Stimulated activated CD8-positive, alpha-beta memory T cell treated with anti-CD3 and anti-CD28 coated beads, Interleukin-15, amount 100 ng/mL, for 1 hour (primary cell): ENCODE results near the gene S100A12.
"Not testable (repeated sequence)": the region's sequence is repeated elsewhere in the genome, so short reads cannot be mapped to it uniquely, and the experiment has no call there.

Experiments used
- DNase-seq: peaks from one replicate; pipeline ENCODE4 v3.0.0-alpha.2; 2020; ENCODE audit warnings: low read depth

S100A12 gene

DNA sequence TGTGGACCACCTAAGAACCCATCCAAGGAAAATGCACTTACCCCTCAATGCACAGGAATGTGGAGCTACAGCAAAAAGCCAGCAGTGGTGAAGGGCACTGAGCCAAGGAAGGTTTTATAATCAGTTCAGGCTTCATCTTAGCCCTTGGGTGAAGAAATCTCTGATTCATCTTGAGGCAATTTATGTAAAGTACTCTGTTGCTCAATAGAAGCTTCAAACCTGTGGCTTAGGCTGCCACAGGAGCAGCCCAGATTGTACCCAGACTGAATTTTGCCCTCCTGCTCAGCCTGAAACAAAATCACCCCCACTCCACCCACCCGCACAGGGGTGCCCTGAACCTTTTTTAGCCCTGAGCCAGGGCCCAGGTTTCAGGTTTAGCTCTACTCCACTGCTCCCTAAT, at the start of gene S100A12:
TSS of gene S100A12 (minus strand) at position 111 of the 400 bp plus-strand sequence. CDS start 1,029 bp downstream, outside the sequence.
- DNase-seq, result no peak

DNA sequence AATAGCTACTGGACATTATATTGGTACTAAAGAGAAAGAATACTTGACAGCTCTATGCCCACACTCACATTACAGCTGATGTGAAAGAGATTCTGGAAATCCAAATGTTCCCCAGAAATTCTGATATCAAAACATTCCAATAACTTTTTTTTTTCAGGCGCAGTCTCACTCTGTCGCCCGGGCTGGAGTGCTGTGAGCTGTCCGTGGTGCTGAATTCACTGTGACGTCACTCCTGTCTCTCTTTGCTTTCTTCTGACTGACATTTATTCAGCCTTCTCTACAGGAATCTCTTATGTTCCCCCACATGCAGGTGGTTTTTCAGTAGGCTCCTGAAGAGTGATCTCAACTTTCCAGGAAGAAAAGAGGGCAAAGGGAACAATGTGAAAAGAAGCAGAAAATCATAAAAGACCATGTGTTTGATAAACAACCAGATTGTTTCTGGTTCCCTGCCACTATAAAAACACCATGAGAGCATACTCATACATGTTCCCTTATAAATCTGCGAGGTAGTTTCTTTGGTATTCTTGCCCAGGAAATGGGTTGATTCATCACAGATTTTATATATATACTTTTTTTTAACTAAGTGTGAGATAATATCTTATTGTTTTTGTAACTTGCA, 47.1 kb upstream of the S100A12 start:
- DNase-seq, result peak; percentile 43

DNA sequence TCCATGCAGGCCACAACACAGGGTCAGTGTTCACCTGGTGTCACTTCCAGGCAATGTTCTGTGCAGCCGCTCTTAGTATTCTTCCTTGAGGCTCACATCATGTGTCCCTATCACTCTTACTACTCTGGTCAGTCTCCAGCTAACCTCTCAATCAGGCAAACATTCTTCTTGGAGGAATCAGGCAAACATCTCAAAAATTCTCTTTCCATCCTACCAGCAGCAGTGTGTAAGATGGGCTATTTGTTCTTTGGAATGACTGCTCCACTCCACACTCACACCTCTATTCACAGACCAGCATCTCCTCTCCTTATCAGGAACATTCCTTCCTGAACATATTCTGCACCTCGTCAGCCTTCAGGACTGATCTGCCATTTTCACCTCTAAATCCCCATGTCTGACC, 44.9 kb upstream of the S100A12 start:
- DNase-seq, result no peak

DNA sequence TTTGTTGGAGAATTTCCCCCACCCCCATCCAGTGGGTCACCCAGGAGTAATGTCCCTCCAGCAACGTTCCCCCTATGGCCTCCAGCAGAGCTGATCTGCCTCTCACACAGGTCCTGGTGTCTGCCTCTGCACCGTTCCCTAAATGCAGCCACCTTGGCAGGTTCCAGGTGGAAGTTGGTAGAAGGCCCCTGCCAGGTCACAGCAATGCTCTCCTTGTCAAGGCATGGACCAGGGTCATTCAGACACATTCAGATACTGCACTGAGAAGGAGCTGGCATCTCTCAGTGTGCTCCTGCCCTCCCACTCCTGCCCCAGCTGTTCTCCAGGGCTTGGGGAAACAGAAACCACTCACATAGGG, 44.0 kb upstream of the S100A12 start:
- DNase-seq, result not testable (repeated sequence)

DNA sequence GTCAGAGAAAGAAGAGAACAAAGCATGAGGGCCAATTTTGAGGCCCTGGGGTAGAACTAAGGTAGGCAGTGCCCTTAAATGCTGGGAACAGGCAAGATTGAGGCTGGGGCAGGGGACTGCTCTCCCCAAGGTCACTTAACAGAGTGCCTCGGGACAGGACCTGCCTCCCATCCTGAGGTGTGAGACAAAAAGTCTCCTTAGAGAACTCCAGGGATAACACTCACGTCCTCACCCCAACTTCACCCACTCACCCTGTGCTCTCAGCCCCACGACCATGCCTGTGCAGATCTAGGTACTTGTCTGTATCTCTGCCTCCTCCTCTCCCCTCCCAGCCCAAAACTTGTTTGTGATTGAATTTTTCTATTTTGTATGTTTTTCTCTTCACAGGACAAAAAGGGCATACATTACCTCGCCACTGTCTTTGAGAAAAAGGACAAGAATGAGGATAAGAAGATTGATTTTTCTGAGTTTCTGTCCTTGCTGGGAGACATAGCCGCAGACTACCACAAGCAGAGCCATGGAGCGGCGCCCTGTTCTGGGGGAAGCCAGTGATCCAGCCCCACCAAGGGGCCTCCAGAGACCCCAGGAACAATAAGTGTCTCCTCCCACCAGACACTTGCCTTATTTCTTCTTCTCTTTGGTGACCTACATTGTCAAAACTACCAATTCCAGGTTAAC, 43.5 kb upstream of the S100A12 start:
- DNase-seq, result not testable (repeated sequence)

DNA sequence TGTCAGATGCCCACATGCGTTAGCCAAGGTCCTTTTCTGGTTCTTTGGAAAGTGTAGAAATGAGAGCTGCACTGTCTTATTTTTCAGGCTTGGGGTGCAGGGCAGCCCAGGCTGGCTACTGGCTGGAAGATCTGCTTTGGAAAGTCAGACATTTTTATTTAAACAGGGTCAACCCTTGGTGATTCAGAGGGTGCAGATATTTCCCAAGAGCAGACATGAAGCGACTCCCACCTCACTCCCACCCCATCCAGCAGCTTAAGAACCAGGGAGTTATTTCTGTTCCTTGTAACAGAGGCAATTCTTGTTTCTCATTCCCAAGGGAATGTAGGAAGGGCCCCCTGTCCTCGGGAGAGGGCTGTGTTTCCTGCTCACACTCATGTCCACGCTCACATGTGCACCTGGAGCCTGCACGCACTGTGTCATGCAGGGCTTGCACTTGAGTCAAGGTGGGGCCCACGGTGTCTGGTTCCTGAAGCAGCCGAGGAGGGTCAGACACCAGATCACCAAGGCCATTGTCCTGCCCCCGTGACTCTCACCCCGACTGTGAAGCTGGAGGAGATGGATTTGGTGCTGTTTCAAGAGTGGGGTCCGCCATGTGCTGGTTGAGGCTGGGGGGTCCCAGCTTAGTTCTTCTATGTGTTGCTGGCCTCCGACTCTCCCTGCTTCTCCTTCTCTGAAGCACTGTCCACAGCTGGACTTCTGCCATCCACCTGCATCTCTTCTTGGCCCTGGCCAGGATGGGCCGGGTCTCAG, 41.9 kb upstream of the S100A12 start:
- no peak for DNase-seq

DNA sequence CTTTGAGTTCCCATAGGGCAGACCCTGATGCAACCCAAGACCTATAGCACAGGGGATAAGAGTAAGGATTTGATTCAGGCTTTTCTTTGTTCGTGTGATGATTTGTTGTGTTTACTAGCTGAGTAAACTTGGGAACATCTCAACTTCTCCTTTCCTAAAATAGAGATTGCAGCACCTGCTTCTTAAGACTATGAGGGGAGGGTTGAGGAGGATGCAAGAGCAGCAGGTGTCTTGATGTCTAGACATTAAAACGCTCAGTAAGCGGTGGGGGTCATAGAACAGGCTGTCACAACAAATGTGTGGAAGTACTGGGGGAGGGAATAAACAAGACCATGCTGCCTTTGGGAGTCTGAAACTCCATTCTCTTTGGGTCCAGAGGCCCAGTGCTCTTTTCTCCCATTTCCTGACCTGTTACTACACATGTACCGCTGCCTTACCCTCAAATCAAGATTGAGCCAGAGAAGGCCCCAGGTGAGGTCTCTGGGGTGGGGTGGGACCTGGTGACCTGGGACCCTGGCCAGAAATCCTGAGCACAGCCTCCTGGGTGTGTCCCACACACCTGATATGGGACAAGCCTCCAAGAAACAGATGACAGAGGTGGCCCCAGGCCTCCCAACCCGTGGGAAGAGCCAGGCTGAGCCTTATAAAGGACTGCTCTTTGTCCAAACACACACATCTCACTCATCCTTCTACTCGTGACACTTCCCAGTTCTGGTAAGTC, 40.6 kb upstream of the S100A12 start, which contains the start of gene S100A7A:
TSS of gene S100A7A (plus strand) at position 671 of the 721 bp plus-strand sequence. CDS start 1,563 bp downstream, outside the sequence.
- no peak for DNase-seq

DNA sequence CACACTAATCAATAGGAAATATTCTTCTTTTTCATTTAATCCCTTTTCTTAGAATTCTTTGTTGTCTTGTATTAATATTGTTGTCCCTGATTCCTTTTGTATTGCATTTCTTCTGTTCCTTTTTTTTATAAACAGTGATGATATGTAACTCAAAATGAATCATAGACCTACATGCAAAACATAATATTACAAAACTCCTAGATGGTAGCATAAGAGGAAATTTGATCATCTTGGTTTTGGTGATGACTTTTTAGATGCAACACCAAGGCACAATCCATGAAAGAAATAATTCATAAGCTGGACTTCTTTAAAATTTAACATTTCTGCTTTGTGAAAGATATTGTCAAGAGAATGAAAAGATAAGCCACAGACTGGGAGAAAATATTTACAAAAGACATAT, 38.5 kb upstream of the S100A12 start:
- not testable (repeated sequence) for DNase-seq

DNA sequence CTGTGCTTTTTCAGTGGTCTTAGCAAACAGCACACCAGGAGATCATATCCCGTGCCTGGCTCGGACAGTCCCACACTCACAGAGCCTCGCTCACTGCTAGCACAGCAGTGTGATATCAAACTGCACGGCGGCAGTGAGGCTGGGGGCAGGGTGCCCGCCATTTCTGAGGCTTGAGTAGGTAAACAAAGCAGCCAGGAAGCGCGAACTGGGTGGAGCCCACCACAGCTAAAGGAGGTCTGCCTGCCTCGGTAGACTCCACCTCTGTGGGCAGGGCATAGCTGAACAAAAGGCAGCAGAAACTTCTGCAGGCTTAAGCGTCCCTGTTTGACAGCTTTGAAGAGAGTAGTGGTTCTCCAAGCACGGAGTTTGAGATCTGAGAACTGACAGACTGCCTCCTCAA, 31.9 kb upstream of the S100A12 start:
- not testable (repeated sequence) for DNase-seq

DNA sequence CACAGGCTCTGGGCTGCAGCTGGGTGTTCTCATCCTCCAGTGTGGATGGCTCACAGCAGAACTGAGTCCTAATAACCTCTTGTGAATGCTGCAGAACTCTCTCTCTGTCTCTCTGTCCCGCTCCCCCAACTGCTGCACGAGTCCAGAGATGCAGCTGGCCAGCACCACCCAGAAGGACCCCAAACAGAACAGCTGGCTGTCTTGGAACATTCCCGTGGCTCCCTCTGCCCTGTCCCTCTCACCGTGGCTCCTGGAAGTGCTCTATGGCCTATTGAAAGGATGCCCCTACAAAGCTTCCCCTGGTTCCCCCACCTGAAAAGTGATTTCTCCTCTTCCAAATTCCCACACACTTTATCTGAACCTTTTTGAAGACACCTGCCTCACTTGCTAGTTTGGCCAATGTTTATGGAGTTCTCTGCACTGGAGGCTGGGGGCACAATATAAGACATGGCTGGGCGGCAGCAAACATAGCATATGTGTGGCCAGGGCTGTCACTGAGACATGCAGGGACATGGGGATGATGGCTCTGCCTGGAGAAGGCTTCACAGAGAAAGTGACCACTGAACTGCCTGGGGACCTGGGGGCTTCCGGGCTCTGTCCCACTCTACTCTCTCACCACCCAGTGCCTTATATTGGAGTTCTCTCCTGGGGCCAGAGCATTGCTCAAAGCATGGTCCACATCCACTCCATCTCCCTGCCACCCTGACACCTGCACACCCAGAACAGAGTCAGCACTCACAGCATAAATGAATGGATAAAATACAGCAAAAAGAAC, 30.6 kb upstream of the S100A12 start:
- DNase-seq, result not testable (repeated sequence)

DNA sequence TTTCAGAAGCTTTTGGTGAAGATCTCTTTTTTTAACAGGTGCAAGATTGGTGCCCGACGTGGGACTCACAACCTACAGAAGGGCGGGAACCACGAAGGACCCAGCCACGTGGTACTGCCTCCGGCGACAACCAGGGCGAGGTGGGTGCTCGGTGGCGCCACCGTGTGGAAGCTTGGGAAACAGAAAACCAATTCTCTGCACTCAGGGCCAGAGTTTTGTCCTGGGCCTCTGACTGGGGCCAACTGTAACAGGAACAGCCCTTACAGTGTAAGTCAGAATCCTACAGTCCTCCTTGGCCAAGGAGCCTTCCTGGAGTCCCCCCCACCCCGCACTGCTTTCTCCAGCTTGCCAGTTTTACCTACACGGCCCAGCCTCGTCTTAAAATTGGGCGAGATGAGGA, 29.3 kb upstream of the S100A12 start:
- peak; percentile 5 for DNase-seq

DNA sequence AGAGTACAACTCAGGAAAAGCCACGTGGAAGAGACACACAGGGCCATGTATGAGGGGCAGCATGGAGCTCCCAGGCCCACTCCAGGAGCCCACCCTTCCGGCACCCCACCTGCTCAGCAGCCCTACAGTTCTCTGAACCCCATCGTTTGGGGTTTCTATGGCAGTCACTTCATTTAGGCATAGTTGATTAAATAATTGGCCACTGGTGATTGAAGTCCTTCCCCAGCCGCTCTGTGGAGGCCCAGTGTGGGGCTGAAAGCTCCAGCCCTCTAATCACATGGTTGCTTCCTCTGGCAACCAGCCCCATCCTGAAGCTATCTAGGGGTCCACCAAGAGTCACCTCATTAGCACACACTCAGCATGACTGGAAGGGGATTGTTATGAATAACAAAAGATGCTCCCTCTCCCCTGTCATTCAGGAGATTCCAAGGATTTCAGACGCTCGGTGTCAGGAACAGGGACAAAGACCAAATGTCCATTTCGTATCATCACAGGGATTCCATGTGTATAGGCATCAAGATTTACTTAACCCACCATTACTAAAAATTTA, 28.7 kb upstream of the S100A12 start:
- DNase-seq, result no peak

DNA sequence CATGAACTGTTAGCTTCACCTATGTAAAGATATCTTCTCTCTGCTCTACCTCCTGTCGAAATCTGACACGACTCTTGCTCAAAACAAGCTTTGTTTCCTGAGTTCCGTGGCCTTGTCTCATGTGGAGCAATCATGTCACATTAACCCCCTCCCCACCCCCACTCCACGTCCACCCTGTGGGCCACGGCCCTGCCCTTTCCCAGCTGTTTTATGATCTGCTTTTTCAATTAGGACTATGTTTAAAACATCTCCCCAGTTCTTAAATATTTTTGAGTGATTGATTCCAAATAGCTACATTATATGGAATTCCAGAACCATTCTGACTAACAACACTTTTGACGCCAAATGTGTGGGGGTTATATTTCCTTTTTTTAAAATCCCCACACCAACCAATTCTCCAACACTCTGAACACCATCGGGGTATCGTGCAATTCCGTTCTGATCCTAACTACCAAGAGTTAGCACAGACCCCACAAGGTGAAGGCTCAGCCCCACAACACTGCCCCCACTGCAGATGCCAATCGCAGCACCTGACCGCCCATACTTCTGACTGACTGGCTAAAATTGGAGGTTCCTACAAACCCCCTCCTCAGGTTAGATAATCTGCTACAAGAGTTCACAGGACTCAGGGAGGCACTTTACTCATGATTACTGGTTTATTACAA, 28.1 kb upstream of the S100A12 start:
- no peak for DNase-seq

DNA sequence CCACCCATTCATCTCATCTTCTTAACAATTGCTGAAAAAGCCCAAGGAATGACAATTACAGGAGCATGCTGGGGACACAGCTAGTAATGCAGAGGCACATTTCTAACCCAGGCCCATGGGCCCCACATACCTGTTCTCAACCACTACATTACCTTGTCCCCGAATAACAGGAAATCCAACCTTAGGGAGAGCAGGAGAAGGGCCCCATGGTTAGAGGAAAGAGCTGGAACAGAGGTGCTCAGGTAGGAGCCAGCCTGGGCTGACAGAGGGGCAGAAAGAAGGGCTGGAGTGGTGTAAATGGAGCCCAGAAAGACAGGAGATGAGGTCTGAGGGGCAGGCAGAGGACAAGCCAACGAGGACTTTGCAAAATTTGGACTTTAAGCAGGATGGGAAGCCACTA, 26.8 kb upstream of the S100A12 start:
- no peak for DNase-seq

DNA sequence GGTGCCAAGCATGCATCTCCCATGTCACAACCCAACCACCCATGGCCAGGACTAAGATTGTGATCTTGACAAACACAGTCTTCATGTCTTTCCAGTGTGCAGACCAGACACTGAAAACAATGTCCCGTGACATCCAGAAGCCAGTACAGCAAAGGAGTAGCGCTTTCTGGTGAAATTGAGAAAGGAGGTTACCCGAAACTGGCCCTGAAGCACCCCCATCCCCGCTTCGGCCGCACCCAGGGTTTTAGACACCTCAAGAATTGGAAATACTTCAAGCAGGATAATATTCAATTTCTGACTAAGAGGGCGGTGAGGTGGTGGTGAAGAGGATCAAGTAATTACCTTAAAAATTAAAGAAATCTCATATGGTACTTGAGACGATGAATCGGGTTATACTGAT, 26.0 kb upstream of the S100A12 start:
- DNase-seq, result no peak

DNA sequence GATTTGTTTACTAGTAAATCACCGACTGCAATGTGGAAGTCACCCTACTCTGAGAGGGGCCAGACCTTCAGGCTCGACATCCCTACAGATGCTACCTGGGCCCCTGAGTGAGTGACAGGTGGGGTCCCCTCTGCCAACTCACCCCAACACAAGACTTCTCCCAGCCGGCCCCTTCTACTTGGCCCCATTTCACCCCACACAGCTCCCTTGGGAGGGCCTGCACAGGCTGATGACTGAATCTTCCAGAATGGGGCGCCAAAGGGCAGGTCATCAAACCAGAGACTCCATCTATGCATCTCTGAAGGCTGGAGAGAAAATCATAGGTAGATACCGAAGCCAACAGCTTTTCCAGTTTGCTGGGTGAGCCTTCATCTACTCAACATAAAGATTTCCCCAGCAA, 24.8 kb upstream of the S100A12 start:
- DNase-seq, result no peak

DNA sequence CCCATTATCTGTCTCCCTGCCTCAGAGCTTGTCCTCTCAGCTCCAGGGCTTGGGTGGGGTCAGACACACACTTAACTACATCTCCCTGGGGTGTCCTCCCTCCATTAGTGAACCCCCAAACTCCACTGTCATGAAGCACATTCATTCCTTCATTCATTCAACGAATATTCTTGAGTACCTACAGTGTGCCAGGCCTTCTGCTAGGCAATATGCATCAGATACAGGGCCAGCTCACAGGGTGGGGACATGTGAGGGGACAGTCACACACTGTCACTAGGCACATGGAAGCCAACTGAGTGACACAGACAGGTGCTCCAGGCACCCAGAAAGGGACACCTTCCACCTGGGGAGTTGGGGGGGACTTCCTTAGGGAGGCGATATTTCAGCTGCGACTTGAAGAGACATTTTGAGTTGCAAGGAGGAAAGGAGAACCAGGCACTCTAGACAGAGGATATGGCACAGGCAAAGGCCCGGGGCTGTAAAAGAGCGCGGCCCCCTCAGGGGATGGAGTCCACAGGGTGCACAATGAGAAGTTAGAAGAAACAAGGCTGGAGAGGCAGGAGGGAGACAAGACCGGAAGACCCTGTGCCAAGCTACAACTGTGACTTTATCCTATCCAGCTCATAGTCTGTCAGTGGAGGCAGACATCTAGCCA, 24.1 kb upstream of the S100A12 start:
- DNase-seq, result no peak

DNA sequence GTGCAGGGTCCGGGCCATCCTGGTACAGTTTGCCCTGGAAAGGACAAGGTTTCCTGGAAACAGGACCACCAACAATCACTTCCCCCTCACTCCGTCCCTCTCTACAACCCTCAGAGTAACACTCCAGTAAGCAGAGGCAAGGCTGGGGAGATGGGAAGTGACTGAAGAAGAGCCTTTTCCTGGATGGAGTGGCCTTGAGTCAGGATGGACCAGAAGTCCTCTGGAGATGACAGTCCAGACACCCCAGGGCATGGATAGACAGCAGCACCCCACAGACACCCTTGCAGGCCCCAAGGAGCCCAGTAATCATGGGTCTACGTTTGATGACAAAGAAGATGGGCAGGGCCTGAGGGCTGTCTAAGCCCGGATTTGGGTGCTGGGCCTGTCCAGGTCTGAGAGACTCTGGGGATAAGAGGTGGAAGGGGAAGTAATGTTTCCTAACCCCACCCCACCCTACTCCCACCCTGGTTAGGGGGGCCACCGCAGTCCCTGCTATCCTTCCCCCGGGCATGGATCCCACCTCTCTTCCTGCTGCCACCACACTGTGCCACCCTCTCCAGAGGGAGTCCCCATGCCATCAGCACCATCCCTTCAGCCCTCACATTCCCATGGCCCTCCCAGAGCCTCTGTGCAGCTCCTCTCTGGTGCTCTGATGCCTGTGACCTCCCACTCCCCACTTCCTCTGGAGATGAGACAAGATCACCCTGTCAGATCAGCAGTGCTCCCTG, 22.7 kb upstream of the S100A12 start:
- DNase-seq, result no peak
